Measurements from ENCODE around the gene GRID2IP.

GRID2IP gene

DNA sequence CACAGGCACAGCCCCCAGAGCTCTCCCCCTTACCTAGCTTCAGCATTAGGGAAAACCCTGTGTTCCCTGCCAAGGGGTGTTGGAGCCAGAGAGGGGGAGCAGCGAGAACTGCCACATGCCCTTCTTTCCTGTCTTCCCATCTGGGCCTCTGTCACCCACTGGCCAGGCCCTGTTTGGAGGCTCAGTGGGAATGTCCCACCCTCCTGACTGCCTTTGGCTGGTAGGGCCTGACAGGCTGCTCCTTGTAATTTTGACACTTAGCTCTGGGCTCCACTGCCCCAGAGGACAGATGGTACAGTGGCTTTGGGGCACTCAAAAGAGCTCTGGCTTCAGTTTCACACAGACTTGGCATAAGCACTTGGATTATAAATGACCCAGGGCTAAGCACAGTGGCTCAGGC lies 50.6 kb downstream of the GRID2IP start:
- no peaks in the 10 kb centered on the region for H3F3A ChIP-seq (ENCODE audit: insufficient read depth)
- TF ChIP-seq EZH2phosphoT487 (conservative IDR thresholded peaks at IDR 0.05; ENCODE audit: low read length): no peak

GRCh38 chr7:6497994-6498393 lies 53.3 kb downstream of the GRID2IP start:
- Histone ChIP-seq H3K9me2 (replicated peaks; ENCODE audit: insufficient read depth, low read length) (no peaks in the 10 kb centered on the region), H3F3A (ENCODE audit: insufficient read depth) (no peaks in the 10 kb centered on the region), H2AFZ (ENCODE audit: low read depth, low read length, severe bottlenecking) (no peak overlapping the region), H3K4me3 (ENCODE audit: insufficient read depth, low read length, poor library complexity, severe bottlenecking) (no peak overlapping the region), H3K9me3 (ENCODE audit: insufficient read depth, low read length) (no peaks in the 10 kb centered on the region), H3K36me3 (ENCODE audit: low read length) (no peaks in the 10 kb centered on the region), H3K27ac (ENCODE audit: low read depth, low read length) (no peak overlapping the region), H4K20me1 (ENCODE audit: low read depth, low read length) (no peaks in the 10 kb centered on the region), H3K27me3 (ENCODE audit: low read length) (no peaks in the 10 kb centered on the region), H3K9ac (ENCODE audit: low read length) (no peak overlapping the region), H3K4me2 (ENCODE audit: low read depth, low read length, poor library complexity, severe bottlenecking) (no peak overlapping the region), H3K79me2 (ENCODE audit: insufficient read depth, low read length) (no peaks in the 10 kb centered on the region)
- TF ChIP-seq CTCF (IDR thresholded peaks at IDR 0.05; ENCODE audit: insufficient read depth, low read length, poor library complexity, severe bottlenecking): no peak
- no peak for TF ChIP-seq EZH2phosphoT487 (conservative IDR thresholded peaks at IDR 0.05; ENCODE audit: low read length)

More for the DNA sequence above, 50.6 kb downstream of the GRID2IP start:
- Histone ChIP-seq H3K27me3 (ENCODE audit: low read length) (no peaks in the 10 kb centered on the region), H2AFZ (ENCODE audit: low read depth, low read length, severe bottlenecking) (no peak overlapping the region), H3K4me2 (ENCODE audit: low read depth, low read length, poor library complexity, severe bottlenecking) (no peak overlapping the region), H3K79me2 (ENCODE audit: insufficient read depth, low read length) (no peaks in the 10 kb centered on the region), H3K9me3 (ENCODE audit: insufficient read depth, low read length) (no peaks in the 10 kb centered on the region), H3K9ac (ENCODE audit: low read length) (no peak overlapping the region), H3K27ac (ENCODE audit: low read depth, low read length) (no peak overlapping the region), H4K20me1 (ENCODE audit: low read depth, low read length) (no peaks in the 10 kb centered on the region), H3K4me3 (ENCODE audit: insufficient read depth, low read length, poor library complexity, severe bottlenecking) (no peak overlapping the region), H3K36me3 (ENCODE audit: low read length) (no peaks in the 10 kb centered on the region), H3K9me2 (replicated peaks; ENCODE audit: insufficient read depth, low read length) (no peaks in the 10 kb centered on the region)

- no peaks in the 10 kb centered on the region for H3K9me2 ChIP-seq (replicated peaks; ENCODE audit: insufficient read depth, low read length)
- TF ChIP-seq CTCF (IDR thresholded peaks at IDR 0.05; ENCODE audit: insufficient read depth, low read length, poor library complexity, severe bottlenecking): no peak
- no peak for TF ChIP-seq EZH2phosphoT487 (conservative IDR thresholded peaks at IDR 0.05; ENCODE audit: low read length)
- H3K9me3 ChIP-seq (ENCODE audit: insufficient read depth, low read length): no peaks in the 10 kb centered on the region
- no peaks in the 10 kb centered on the region for H3F3A ChIP-seq (ENCODE audit: insufficient read depth)
- H4K20me1 ChIP-seq (ENCODE audit: low read depth, low read length): no peaks in the 10 kb centered on the region
- no peak overlapping the region for H3K9ac ChIP-seq (ENCODE audit: low read length)
- H2AFZ ChIP-seq (ENCODE audit: low read depth, low read length, severe bottlenecking): no peak overlapping the region
- no peaks in the 10 kb centered on the region for H3K36me3 ChIP-seq (ENCODE audit: low read length)
- H3K79me2 ChIP-seq (ENCODE audit: insufficient read depth, low read length): no peaks in the 10 kb centered on the region
- no peak overlapping the region for H3K27ac ChIP-seq (ENCODE audit: low read depth, low read length)
- H3K27me3 ChIP-seq (ENCODE audit: low read length): no peaks in the 10 kb centered on the region
- no peak overlapping the region for H3K4me2 ChIP-seq (ENCODE audit: low read depth, low read length, poor library complexity, severe bottlenecking)
- no peak overlapping the region for H3K4me3 ChIP-seq (ENCODE audit: insufficient read depth, low read length, poor library complexity, severe bottlenecking)
Observed at GRCh38 chr7:6497637-6497905, 53.7 kb downstream of the GRID2IP start.

- no peaks in the 10 kb centered on the region for H3K9me2 ChIP-seq (replicated peaks; ENCODE audit: insufficient read depth, low read length)
- no peak overlapping the region for H2AFZ ChIP-seq (ENCODE audit: low read depth, low read length, severe bottlenecking)
- H3K79me2 ChIP-seq (ENCODE audit: insufficient read depth, low read length): no peaks in the 10 kb centered on the region
- H4K20me1 ChIP-seq (ENCODE audit: low read depth, low read length): no peaks in the 10 kb centered on the region
- no peaks in the 10 kb centered on the region for H3F3A ChIP-seq (ENCODE audit: insufficient read depth)
- no peak for TF ChIP-seq CTCF (IDR thresholded peaks at IDR 0.05; ENCODE audit: insufficient read depth, low read length, poor library complexity, severe bottlenecking)
- TF ChIP-seq EZH2phosphoT487 (conservative IDR thresholded peaks at IDR 0.05; ENCODE audit: low read length): no peak
- H3K9ac ChIP-seq (ENCODE audit: low read length): no peak overlapping the region
- H3K9me3 ChIP-seq (ENCODE audit: insufficient read depth, low read length): no peaks in the 10 kb centered on the region
- H3K36me3 ChIP-seq (ENCODE audit: low read length): no peaks in the 10 kb centered on the region
- no peak overlapping the region for H3K27ac ChIP-seq (ENCODE audit: low read depth, low read length)
- no peaks in the 10 kb centered on the region for H3K27me3 ChIP-seq (ENCODE audit: low read length)
- no peak overlapping the region for H3K4me2 ChIP-seq (ENCODE audit: low read depth, low read length, poor library complexity, severe bottlenecking)
- H3K4me3 ChIP-seq (ENCODE audit: insufficient read depth, low read length, poor library complexity, severe bottlenecking): no peak overlapping the region
Observed at GRCh38 chr7:6496842-6497636, 54.2 kb downstream of the GRID2IP start.

Data from SU-DHL-6 (cell line).